Stimulated activated effector memory CD8-positive, alpha-beta T cell treated with anti-CD3 and anti-CD28 coated beads, Interleukin-12 subunit alpha, Interleukin-12 subunit beta, amount 100 ng/mL, for 72 hours (primary cell): ENCODE results near the gene YPEL5.

Experiments used
- ATAC-seq: fragments of 150-1000 bp; cut with Tn5 transposase; 2 replicates; pipeline ENCODE4 v1.10.0; 2021
- DNase-seq, 2 donors: peaks; one replicate each; pipeline ENCODE4 v3.0.0; 2021 to 2022; ENCODE audit warnings: low spot score in 2 of 2
- H3K27ac Mint-ChIP-seq: one replicate; pipeline ENCODE4 v1.8.0; 2022; ENCODE audit warnings: mild to moderate bottlenecking, mixed read lengths
- H3K36me3 Mint-ChIP-seq: one replicate; pipeline ENCODE4 v1.8.0; 2022; ENCODE audit warnings: mild to moderate bottlenecking, mixed read lengths
- H3K4me1 Mint-ChIP-seq: one replicate; pipeline ENCODE4 v1.8.0; 2022; ENCODE audit warnings: mixed read lengths
- H3K4me3 Mint-ChIP-seq: one replicate; pipeline ENCODE4 v1.8.0; 2022; ENCODE audit warnings: mild to moderate bottlenecking, mixed read lengths
- H3K9me3 Mint-ChIP-seq: one replicate; pipeline ENCODE4 v1.8.0; 2022; ENCODE audit warnings: mixed read lengths

The YPEL5 gene

DNA sequence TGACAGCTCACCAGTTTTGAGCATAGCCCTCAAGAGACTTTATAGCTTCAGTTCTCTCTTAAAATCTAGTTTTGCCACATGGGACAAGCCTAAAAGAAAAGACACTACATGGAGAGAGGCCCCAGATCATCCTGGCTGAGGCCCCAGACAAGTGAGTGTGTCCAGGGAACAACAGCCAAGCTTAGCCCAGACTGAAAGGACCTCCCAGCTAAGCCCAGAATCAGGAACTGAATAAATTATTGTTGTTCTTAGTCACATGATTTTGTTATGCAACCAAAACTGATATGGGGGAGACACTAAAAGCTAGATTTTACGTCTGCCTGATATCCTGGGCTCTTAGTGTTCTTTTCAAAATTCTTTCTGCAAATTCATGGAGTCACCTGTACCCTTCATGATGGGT lies 55.2 kb downstream of the YPEL5 start:
- no peaks in the 10 kb centered on the region for H3K36me3 Mint-ChIP-seq
- no peak for ATAC-seq
- no peak for DNase-seq
- H3K9me3 Mint-ChIP-seq = no peaks in the 10 kb centered on the region
- no peak overlapping the region for H3K27ac Mint-ChIP-seq
- H3K4me1 Mint-ChIP-seq = no peaks in the 10 kb centered on the region
- no peak overlapping the region for H3K4me3 Mint-ChIP-seq

DNA sequence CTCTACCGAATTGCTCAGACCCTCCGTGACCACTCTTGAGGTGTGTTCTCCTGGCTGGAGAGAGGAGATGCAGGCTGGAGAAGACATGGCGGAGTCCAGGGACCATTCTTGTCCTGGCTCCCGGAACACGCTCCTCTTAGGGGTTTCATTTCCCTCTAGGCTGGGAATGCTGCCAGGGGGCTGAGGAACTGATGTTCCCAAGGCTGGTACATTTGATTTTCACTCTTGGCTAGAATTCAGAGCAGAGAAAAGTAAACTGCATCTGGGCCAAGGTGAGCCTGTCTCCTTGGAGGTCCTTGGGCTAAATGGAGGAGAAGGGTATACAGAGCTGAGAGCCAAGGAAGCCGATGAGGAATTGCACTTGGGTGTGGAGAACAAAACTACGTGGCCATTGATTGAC lies 56.3 kb downstream of the YPEL5 start:
- H3K27ac Mint-ChIP-seq = no peak overlapping the region
- ATAC-seq = no peak
- no peak overlapping the region for H3K4me3 Mint-ChIP-seq
- DNase-seq = no peak
- H3K9me3 Mint-ChIP-seq = no peaks in the 10 kb centered on the region
- H3K4me1 Mint-ChIP-seq = no peaks in the 10 kb centered on the region
- H3K36me3 Mint-ChIP-seq = no peaks in the 10 kb centered on the region

DNA sequence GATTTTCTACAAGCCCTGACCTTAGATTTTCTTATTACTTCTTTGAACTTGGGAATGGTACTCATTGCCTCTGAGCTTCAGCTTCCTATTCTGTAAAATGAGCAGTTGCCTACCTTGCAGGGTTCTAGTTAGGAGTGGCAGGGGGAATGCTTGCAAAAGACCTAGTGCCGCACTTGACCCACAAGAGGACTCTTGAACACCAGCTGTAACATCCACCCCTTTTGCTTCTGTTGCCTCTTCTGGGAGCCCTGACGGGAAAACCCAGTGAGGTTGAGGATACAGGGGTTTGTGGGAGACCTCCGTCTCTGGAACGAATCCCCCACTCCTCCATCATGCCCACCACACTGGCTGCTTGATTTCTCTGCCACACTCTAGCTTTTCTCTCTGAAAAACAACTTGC lies 57.5 kb downstream of the YPEL5 start:
- H3K9me3 Mint-ChIP-seq = no peaks in the 10 kb centered on the region
- DNase-seq (no peak), ATAC-seq (no peak)
- H3K27ac Mint-ChIP-seq = no peak overlapping the region
- H3K4me3 Mint-ChIP-seq = no peak overlapping the region
- peaks cover 10% of the 10 kb centered on the region for H3K4me1 Mint-ChIP-seq
- no peaks in the 10 kb centered on the region for H3K36me3 Mint-ChIP-seq

DNA sequence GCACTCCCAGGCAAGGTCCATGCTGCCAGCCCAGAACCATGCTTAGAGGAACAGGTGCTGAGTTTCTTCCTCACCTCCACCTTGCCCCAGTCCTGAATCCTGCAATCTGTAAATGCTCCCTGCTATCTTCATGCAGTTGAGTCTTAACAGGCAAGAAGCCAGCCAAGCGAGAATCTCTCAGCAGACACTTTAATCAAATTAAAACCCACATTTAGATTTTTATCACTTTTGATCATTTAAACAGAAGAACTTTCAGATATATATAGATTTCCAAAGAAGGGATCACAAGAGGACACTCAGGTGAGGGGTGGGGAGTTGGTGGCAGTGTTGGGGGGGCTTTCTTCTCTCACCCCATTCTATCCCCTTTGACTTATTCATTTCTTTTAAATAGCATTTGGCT lies 58.6 kb downstream of the YPEL5 start:
- no peak overlapping the region for H3K27ac Mint-ChIP-seq

DNA sequence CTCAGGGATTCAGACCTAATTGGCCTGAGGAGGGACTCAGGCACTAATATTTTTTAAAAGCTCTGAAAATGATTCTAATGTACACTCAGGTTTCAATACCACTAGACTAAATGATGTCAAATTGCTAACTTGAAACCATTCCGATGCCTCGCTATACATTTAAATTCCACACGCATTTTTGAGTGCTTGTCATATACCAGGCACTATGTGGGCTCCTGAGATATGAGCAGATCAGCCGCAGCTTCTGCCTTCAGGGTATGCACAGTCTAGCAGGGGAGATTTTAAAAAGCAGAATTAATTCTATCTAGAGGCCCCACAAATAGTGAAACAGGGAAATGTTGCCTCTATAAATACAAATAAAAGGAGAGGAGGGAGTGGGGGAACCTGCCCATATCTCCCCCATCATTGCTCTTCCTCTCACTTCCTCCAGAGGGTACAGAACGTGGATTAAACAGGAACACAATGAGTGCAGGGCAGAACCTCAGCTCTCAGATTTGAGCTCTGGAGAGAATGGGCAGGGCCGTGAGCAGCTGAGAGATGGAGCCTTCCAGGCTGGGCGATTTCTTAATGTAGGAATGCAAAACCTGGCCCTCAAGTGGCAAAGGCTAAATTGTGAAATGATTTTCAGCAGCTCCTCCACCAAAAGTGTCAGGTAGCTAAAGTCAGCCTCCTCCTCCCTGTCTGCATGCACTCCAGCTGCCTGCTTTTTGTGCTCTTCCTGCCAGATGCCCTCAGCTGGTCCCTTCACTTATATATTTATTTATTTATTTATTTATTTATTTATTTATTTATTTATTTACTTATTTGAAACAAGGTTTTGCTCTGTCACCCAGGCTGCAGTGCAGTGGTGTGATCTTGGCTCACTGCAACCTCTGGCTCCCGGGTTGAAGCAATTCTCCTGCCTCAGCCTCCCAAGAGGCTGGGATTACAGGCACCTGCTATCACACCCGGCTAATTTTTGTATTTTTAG lies 59.9 kb downstream of the YPEL5 start:
- Mint-ChIP-seq H3K4me3 (no peak overlapping the region), H3K27ac (no peak overlapping the region), H3K9me3 (no peaks in the 10 kb centered on the region), H3K4me1 (peaks cover 17% of the 10 kb centered on the region), H3K36me3 (no peaks in the 10 kb centered on the region)
- ATAC-seq = no peak
- DNase-seq = no peak

More for the DNA sequence above, 58.6 kb downstream of the YPEL5 start:
- H3K4me1 Mint-ChIP-seq = peaks cover 17% of the 10 kb centered on the region
- no peak for ATAC-seq
- no peak overlapping the region for H3K4me3 Mint-ChIP-seq
- H3K9me3 Mint-ChIP-seq = no peaks in the 10 kb centered on the region
- no peaks in the 10 kb centered on the region for H3K36me3 Mint-ChIP-seq
- DNase-seq = no peak

DNA sequence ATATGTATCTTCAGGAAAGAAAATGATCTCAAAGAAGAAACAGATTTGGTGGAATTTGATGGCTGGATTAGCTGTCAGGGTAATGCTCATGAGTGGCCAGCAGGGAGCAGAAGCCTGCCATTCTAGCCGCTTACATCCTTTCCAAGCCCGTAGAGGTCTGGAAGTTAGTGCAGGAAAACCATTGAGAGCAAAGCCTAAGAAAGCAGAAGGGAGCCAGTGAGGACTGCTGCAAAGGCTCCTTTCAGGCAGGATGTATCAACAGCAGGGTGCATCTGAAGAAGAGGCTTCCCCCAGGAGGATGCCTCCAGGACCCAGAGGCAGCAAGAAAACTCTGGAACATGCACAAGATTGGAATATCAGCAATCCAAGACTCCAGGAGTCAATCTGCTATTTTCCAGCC lies 61.6 kb downstream of the YPEL5 start:
- Mint-ChIP-seq H3K36me3 (no peaks in the 10 kb centered on the region), H3K27ac (peak overlapping the region; percentile 92), H3K4me1 (peaks cover 17% of the 10 kb centered on the region), H3K9me3 (no peaks in the 10 kb centered on the region), H3K4me3 (no peak overlapping the region)
- ATAC-seq (no peak), DNase-seq (peak in 1 of 2 donors; percentile 59)

DNA sequence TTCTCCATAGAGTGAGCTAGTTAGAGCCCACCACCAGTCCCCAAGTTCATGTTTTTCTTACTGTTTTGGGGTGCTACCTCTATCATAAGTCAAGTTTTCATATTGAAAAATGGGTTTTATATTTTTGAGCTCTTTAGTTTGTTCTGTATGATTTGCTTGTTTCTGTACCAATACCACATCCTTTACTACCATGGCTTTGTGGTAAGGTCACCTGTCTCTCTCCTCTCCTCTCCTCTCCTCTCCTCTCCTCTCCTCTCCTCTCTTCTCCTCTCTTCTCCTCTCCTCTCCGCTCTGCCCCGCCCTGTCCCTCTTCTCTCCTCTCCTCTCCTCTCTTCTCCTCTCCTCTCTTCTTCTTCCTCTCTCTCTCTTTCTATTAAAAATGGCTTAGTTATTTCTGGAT lies 62.4 kb downstream of the YPEL5 start:
- DNase-seq (no peak), ATAC-seq (peak; percentile 63)
- H3K36me3 Mint-ChIP-seq = no peaks in the 10 kb centered on the region
- H3K9me3 Mint-ChIP-seq = no peaks in the 10 kb centered on the region
- H3K4me1 Mint-ChIP-seq = peaks cover 17% of the 10 kb centered on the region
- peak overlapping the region; percentile 92 for H3K27ac Mint-ChIP-seq
- H3K4me3 Mint-ChIP-seq = peak overlapping the region; percentile 19
